GM23338 (cell line): ENCODE measurements around the gene SOX15. TPM values are rescaled to one million over a fixed set of nuclear protein-coding genes. Genes with fewer than 3 reads are reported as not detected.
A peak's percentile ranks its signal among the peaks of the same experiment; 100 is the strongest.

Experiments used
- ATAC-seq: fragments of 200-7000 bp; cut with Tn5 transposase; 3 replicates; pipeline ENCODE4 v1.9.1; 2020
- DNase-seq: peaks from one replicate; pipeline ENCODE4 v3.0.0-alpha.2; 2015; ENCODE audit warnings: low spot score
- H2AFZ ChIP-seq: fragments of 200-600 bp; sonication (generic); 2 replicates; pipeline ENCODE4 v1.8.0; 2016; ENCODE audit warnings: antibody characterized with exemption, mild to moderate bottlenecking, moderate library complexity
- H3F3A ChIP-seq: fragments of 200-600 bp; sonication (generic); replicated peaks from 2 replicates; pipeline ENCODE4 v1.8.0; 2017; ENCODE audit warnings: antibody characterized with exemption, mixed run types, low read depth
- H3K27ac ChIP-seq: fragments of 200-600 bp; sonication (generic); 2 replicates; pipeline ENCODE4 v1.6.1; 2016; ENCODE audit warnings: low read depth
- H3K27me3 ChIP-seq: fragments of 200-600 bp; sonication (generic); 2 replicates; pipeline ENCODE4 v1.8.0; 2016; ENCODE audit warnings: mild to moderate bottlenecking, mixed run types, moderate library complexity; ENCODE audit not compliant: insufficient read depth
- H3K36me3 ChIP-seq: fragments of 200-600 bp; sonication (generic); 2 replicates; pipeline ENCODE4 v1.8.0; 2016; ENCODE audit warnings: mild to moderate bottlenecking; ENCODE audit not compliant: insufficient read depth
- H3K4me1 ChIP-seq: fragments of 200-600 bp; sonication (generic); 2 replicates; pipeline ENCODE4 v1.8.0; 2016; ENCODE audit warnings: mild to moderate bottlenecking, moderate library complexity; ENCODE audit not compliant: insufficient read depth
- H3K4me2 ChIP-seq: fragments of 200-600 bp; sonication (generic); 2 replicates; pipeline ENCODE4 v1.7.1; 2017; ENCODE audit warnings: mixed run types
- H3K4me3 ChIP-seq: fragments of 200-600 bp; sonication (generic); 2 replicates; pipeline ENCODE4 v1.6.1; 2016; ENCODE audit warnings: mixed run types
- H3K79me2 ChIP-seq: fragments of 200-600 bp; sonication (generic); replicated peaks from 2 replicates; pipeline ENCODE4 v1.8.0; 2017; ENCODE audit warnings: mild to moderate bottlenecking; ENCODE audit not compliant: insufficient read depth
- H3K9me2 ChIP-seq: fragments of 200-600 bp; sonication (generic); 2 replicates; pipeline ENCODE4 v1.8.0; 2017; ENCODE audit not compliant: insufficient read depth
- H4K20me1 ChIP-seq: fragments of 200-600 bp; sonication (generic); replicated peaks from 2 replicates; pipeline ENCODE4 v1.8.0; 2017; ENCODE audit warnings: mild to moderate bottlenecking; ENCODE audit not compliant: insufficient read depth
- H3K27ac Mint-ChIP-seq: 2 replicates; pipeline ENCODE4 v1.8.0; 2020; ENCODE audit warnings: inconsistent platforms, mild to moderate bottlenecking, moderate library complexity, mixed read lengths
- H3K27me3 Mint-ChIP-seq: 3 replicates; pipeline ENCODE4 v1.8.0; 2022; ENCODE audit warnings: low read depth, mild to moderate bottlenecking, moderate library complexity, mixed read lengths, inconsistent platforms; ENCODE audit not compliant: insufficient read depth, poor library complexity
- H3K36me3 Mint-ChIP-seq: 3 replicates; pipeline ENCODE4 v1.8.0; 2021; ENCODE audit warnings: low read depth, mild to moderate bottlenecking, inconsistent platforms, moderate library complexity, mixed read lengths
- H3K4me1 Mint-ChIP-seq: 3 replicates; pipeline ENCODE4 v1.8.0; 2020; ENCODE audit warnings: mild to moderate bottlenecking, inconsistent platforms, mixed read lengths
- H3K4me3 Mint-ChIP-seq: 3 replicates; pipeline ENCODE4 v1.8.0; 2021; ENCODE audit warnings: moderate library complexity, mild to moderate bottlenecking, inconsistent platforms, mixed read lengths
- H3K9me3 Mint-ChIP-seq: 3 replicates; pipeline ENCODE4 v1.8.0; 2020; ENCODE audit warnings: moderate library complexity, mild to moderate bottlenecking, inconsistent platforms, mixed read lengths
- CREB1 ChIP-seq: fragments of 250-450 bp; sonication (Bioruptor Pico); IDR thresholded peaks from 2 replicates; pipeline ENCODE4 v1.5.0; 2020; ENCODE audit warnings: low read depth, mild to moderate bottlenecking, moderate library complexity
- CTCF ChIP-seq, 2 experiments: fragments of 200-600 bp in 1 of 2; sonication (generic) in 1 of 2; conservative IDR thresholded peaks; 2 replicates each; pipeline versions ENCODE4 v1.5.1 to v1.6.1; 2016 to 2017; ENCODE audit warnings: antibody characterized with exemption in 2 of 2, low read depth in 2 of 2, mild to moderate bottlenecking in 2 of 2, moderate library complexity in 1 of 2
- ETS1 ChIP-seq: IDR thresholded peaks from 2 replicates; pipeline ENCODE4 v1.6.1; 2016; ENCODE audit warnings: antibody characterized with exemption
- EZH2 ChIP-seq: fragments of 200-600 bp; sonication (generic); IDR thresholded peaks from one replicate; pipeline ENCODE4 v1.8.0; 2017; ENCODE audit warnings: antibody characterized with exemption, mild to moderate bottlenecking, low read depth; ENCODE audit not compliant: unreplicated experiment
- EZH2phosphoT487 ChIP-seq: fragments of 200-600 bp; sonication (generic); IDR thresholded peaks from one replicate; pipeline ENCODE4 v1.8.1; 2018; ENCODE audit warnings: antibody characterized with exemption; ENCODE audit not compliant: unreplicated experiment
- JUNB ChIP-seq: IDR thresholded peaks from one replicate; pipeline ENCODE4 v1.6.1; 2016; ENCODE audit warnings: antibody characterized with exemption; ENCODE audit not compliant: unreplicated experiment
- NANOG ChIP-seq: IDR thresholded peaks from 2 replicates; pipeline ENCODE4 v1.6.1; 2016; ENCODE audit warnings: antibody characterized with exemption, borderline replicate concordance
- POLR2AphosphoS5 ChIP-seq: IDR thresholded peaks from 2 replicates; pipeline ENCODE4 v1.6.1; 2016; ENCODE audit warnings: antibody characterized with exemption, low read depth
- REST ChIP-seq: IDR thresholded peaks from one replicate; pipeline ENCODE4 v1.6.1; 2018; ENCODE audit warnings: antibody characterized with exemption; ENCODE audit not compliant: unreplicated experiment
- STAT1 ChIP-seq: IDR thresholded peaks from one replicate; pipeline ENCODE4 v1.6.1; 2016; ENCODE audit warnings: antibody characterized with exemption; ENCODE audit not compliant: unreplicated experiment
- ZNF114 ChIP-seq: fragments of 250-450 bp; sonication (Bioruptor Pico); IDR thresholded peaks from 2 replicates; pipeline ENCODE4 v1.5.0; 2020; ENCODE audit warnings: mild to moderate bottlenecking, moderate library complexity
- ZNF331 ChIP-seq: fragments of 250-450 bp; sonication (Bioruptor Pico); IDR thresholded peaks from 2 replicates; pipeline ENCODE4 v1.5.0; 2020; ENCODE audit warnings: low read depth, mild to moderate bottlenecking, moderate library complexity
- ZNF462 ChIP-seq: fragments of 250-450 bp; sonication (Bioruptor Pico); IDR thresholded peaks from 2 replicates; pipeline ENCODE4 v1.5.0; 2020; ENCODE audit warnings: mild to moderate bottlenecking, moderate library complexity
- polyA plus RNA-seq: library from polyadenylated mRNA; unstranded; fragments of >200 nt; fragmentation: Nextera tagmentation; extraction: Ambion mirVana; gene quantifications from 2 replicates; pipeline ENCODE4 v1.2.1, GENCODE V29; 2016
- total RNA-seq: library from RNA; depleted of rRNA; stranded (reverse); fragments of >200 nt; shearing (Covaris generic); gene quantifications from 2 replicates; pipeline ENCODE4 v1.2.3, GENCODE V29; 2014

SOX15 gene
- total and polyA plus RNA-seq, 2 experiments from 2014 or later = 29.9 to 43.0 TPM

- no peak overlapping the region for H3K27ac Mint-ChIP-seq
- Histone ChIP-seq H3F3A (peaks cover 10% of the 10 kb centered on the region; the same call in 1 of the 2 replicates), H3K4me3 (no peak overlapping the region), H3K79me2 (peaks cover 6% of the 10 kb centered on the region), H3K4me2 (no peak overlapping the region), H2AFZ (peak overlapping the region; percentile 24; the same call in 1 of the 2 replicates), H3K27me3 (no peaks in the 10 kb centered on the region; the same call in 1 of the 2 replicates), H3K27ac (no peak overlapping the region), H3K36me3 (no peaks in the 10 kb centered on the region), H3K9me2 (no peaks in the 10 kb centered on the region), H3K4me1 (peaks cover 8% of the 10 kb centered on the region), H4K20me1 (no peaks in the 10 kb centered on the region)
- H3K4me3 Mint-ChIP-seq = no peak overlapping the region
- TF ChIP-seq REST = no peak
- TF ChIP-seq NANOG = no peak
- TF ChIP-seq POLR2AphosphoS5 = no peak
- TF ChIP-seq STAT1 = no peak
- no peak for TF ChIP-seq CREB1 (CRISPR knock-in tag)
- no peak for TF ChIP-seq ZNF462 (CRISPR knock-in tag)
- no peak for TF ChIP-seq ETS1
- no peak for TF ChIP-seq CTCF (conservative IDR thresholded peaks at IDR 0.05; ENCODE audit: low read depth in 2 of 2)
- no peak for TF ChIP-seq ZNF331 (CRISPR knock-in tag)
- no peak for TF ChIP-seq ZNF114 (CRISPR knock-in tag)
- no peak for TF ChIP-seq JUNB
- TF ChIP-seq EZH2phosphoT487 = no peak
- no peak for TF ChIP-seq EZH2
- no peaks in the 10 kb centered on the region; the same call in 2 of the 3 replicates for H3K9me3 Mint-ChIP-seq
- ATAC-seq (no peak), DNase-seq (no peak)
- H3K27me3 Mint-ChIP-seq = peaks cover 8% of the 10 kb centered on the region
- H3K36me3 Mint-ChIP-seq = no peaks in the 10 kb centered on the region
- peaks cover 2% of the 10 kb centered on the region; the same call in 2 of the 3 replicates for H3K4me1 Mint-ChIP-seq
Measured at GRCh38 chr17:7618608-7619007, 28.7 kb upstream of the SOX15 start.
